ENCODE data around the gene SUPT3H. TPM values are rescaled to one million over a fixed set of nuclear protein-coding genes. Genes with fewer than 3 reads are reported as not detected.
"Not testable (repeated sequence)": the region's sequence is repeated elsewhere in the genome, so short reads cannot be mapped to it uniquely, and the experiment has no call there.

The SUPT3H gene
- polyA plus RNA-seq, 1 donor = 12.0 TPM

- DNase-seq; H3K4me3 ChIP-seq (ENCODE audit: low read length); H3K9me3 ChIP-seq (ENCODE audit: control insufficient read depth, low read depth, low read length); H3K27me3 ChIP-seq (ENCODE audit: control insufficient read depth, insufficient read depth, low read length); H3K4me1 ChIP-seq (ENCODE audit: control insufficient read depth, insufficient read depth, low read length); H3K27ac ChIP-seq (ENCODE audit: low read length); H3K36me3 ChIP-seq (ENCODE audit: control insufficient read depth, insufficient read depth, low read length): not testable (repeated sequence)
These were observed 501.1 kb downstream of the SUPT3H start for GRCh38 chr6:44876638-44877037.

GRCh38 chr6:44869321-44869897 is 508.3 kb downstream of the SUPT3H start:
- H3K9me3 ChIP-seq (ENCODE audit: control insufficient read depth, low read depth, low read length) = peaks cover 3% of the 10 kb centered on the region
- H3K4me3 ChIP-seq (ENCODE audit: low read length) = no peak overlapping the region
- no peaks in the 10 kb centered on the region for H3K36me3 ChIP-seq (ENCODE audit: control insufficient read depth, insufficient read depth, low read length)
- H3K4me1 ChIP-seq (ENCODE audit: control insufficient read depth, insufficient read depth, low read length) = peaks cover 13% of the 10 kb centered on the region
- peak in 1 of 2 donors; percentile 64 for DNase-seq
- no peaks in the 10 kb centered on the region for H3K27me3 ChIP-seq (ENCODE audit: control insufficient read depth, insufficient read depth, low read length)
- 40% methylated on average over 1 of the region's 5 CpGs for WGBS (ENCODE audit: insufficient coverage, low lambda C conversion rate)
- peak overlapping the region; percentile 34 for H3K27ac ChIP-seq (ENCODE audit: low read length)

GRCh38 chr6:44868910-44869309 is 508.8 kb downstream of the SUPT3H start:
- no peak for DNase-seq
- no peak overlapping the region for H3K4me3 ChIP-seq (ENCODE audit: low read length)
- peaks cover 3% of the 10 kb centered on the region for H3K9me3 ChIP-seq (ENCODE audit: control insufficient read depth, low read depth, low read length)
- no peaks in the 10 kb centered on the region for H3K27me3 ChIP-seq (ENCODE audit: control insufficient read depth, insufficient read depth, low read length)
- no peaks in the 10 kb centered on the region for H3K36me3 ChIP-seq (ENCODE audit: control insufficient read depth, insufficient read depth, low read length)
- peaks cover 13% of the 10 kb centered on the region for H3K4me1 ChIP-seq (ENCODE audit: control insufficient read depth, insufficient read depth, low read length)
- peak overlapping the region; percentile 34 for H3K27ac ChIP-seq (ENCODE audit: low read length)

GRCh38 chr6:44868335-44868668 is 509.4 kb downstream of the SUPT3H start:
- Histone ChIP-seq H3K27ac (ENCODE audit: low read length) (no peak overlapping the region), H3K4me3 (ENCODE audit: low read length) (no peak overlapping the region), H3K36me3 (ENCODE audit: control insufficient read depth, insufficient read depth, low read length) (no peaks in the 10 kb centered on the region), H3K9me3 (ENCODE audit: control insufficient read depth, low read depth, low read length) (peaks cover 3% of the 10 kb centered on the region), H3K27me3 (ENCODE audit: control insufficient read depth, insufficient read depth, low read length) (no peaks in the 10 kb centered on the region), H3K4me1 (ENCODE audit: control insufficient read depth, insufficient read depth, low read length) (peaks cover 13% of the 10 kb centered on the region)
- no peak for DNase-seq
- WGBS (ENCODE audit: insufficient coverage, low lambda C conversion rate) = 100% methylated on average over 1 of the region's 2 CpGs

GRCh38 chr6:44867571-44868334 is 510.0 kb downstream of the SUPT3H start:
- Histone ChIP-seq H3K36me3 (ENCODE audit: control insufficient read depth, insufficient read depth, low read length) (no peaks in the 10 kb centered on the region), H3K27me3 (ENCODE audit: control insufficient read depth, insufficient read depth, low read length) (no peaks in the 10 kb centered on the region), H3K9me3 (ENCODE audit: control insufficient read depth, low read depth, low read length) (peaks cover 3% of the 10 kb centered on the region), H3K4me3 (ENCODE audit: low read length) (no peak overlapping the region), H3K4me1 (ENCODE audit: control insufficient read depth, insufficient read depth, low read length) (peaks cover 13% of the 10 kb centered on the region), H3K27ac (ENCODE audit: low read length) (no peak overlapping the region)
- 95% methylated on average over 3 of the region's 7 CpGs for WGBS (ENCODE audit: insufficient coverage, low lambda C conversion rate)
- no peak for DNase-seq

GRCh38 chr6:44865184-44865583 is 512.5 kb downstream of the SUPT3H start:
- H3K4me3 ChIP-seq (ENCODE audit: low read length); H3K27ac ChIP-seq (ENCODE audit: low read length); DNase-seq; H3K9me3 ChIP-seq (ENCODE audit: control insufficient read depth, low read depth, low read length); H3K27me3 ChIP-seq (ENCODE audit: control insufficient read depth, insufficient read depth, low read length); H3K36me3 ChIP-seq (ENCODE audit: control insufficient read depth, insufficient read depth, low read length): not testable (repeated sequence)
- H3K4me1 ChIP-seq (ENCODE audit: control insufficient read depth, insufficient read depth, low read length) = peaks cover 15% of the 10 kb centered on the region
- WGBS (ENCODE audit: insufficient coverage, low lambda C conversion rate) = 80% methylated on average over 1 of the region's 2 CpGs

GRCh38 chr6:44859901-44860410 is 517.8 kb downstream of the SUPT3H start:
- H3K4me1 ChIP-seq (ENCODE audit: control insufficient read depth, insufficient read depth, low read length) = peaks cover 14% of the 10 kb centered on the region
- H3K36me3 ChIP-seq (ENCODE audit: control insufficient read depth, insufficient read depth, low read length) = no peaks in the 10 kb centered on the region
- 20% methylated on average over 1 of the region's 2 CpGs for WGBS (ENCODE audit: insufficient coverage, low lambda C conversion rate)
- H3K9me3 ChIP-seq (ENCODE audit: control insufficient read depth, low read depth, low read length) = no peaks in the 10 kb centered on the region
- H3K4me3 ChIP-seq (ENCODE audit: low read length) = no peak overlapping the region
- no peaks in the 10 kb centered on the region for H3K27me3 ChIP-seq (ENCODE audit: control insufficient read depth, insufficient read depth, low read length)
- no peak overlapping the region for H3K27ac ChIP-seq (ENCODE audit: low read length)
- DNase-seq = no peak

- no peak overlapping the region for H3K4me3 ChIP-seq (ENCODE audit: low read length)
- H3K27me3 ChIP-seq (ENCODE audit: control insufficient read depth, insufficient read depth, low read length) = no peaks in the 10 kb centered on the region
- no peaks in the 10 kb centered on the region for H3K9me3 ChIP-seq (ENCODE audit: control insufficient read depth, low read depth, low read length)
- H3K27ac ChIP-seq (ENCODE audit: low read length) = no peak overlapping the region
- DNase-seq = no peak
- no peaks in the 10 kb centered on the region for H3K36me3 ChIP-seq (ENCODE audit: control insufficient read depth, insufficient read depth, low read length)
- H3K4me1 ChIP-seq (ENCODE audit: control insufficient read depth, insufficient read depth, low read length) = peaks cover 20% of the 10 kb centered on the region
These were observed 518.7 kb downstream of the SUPT3H start for GRCh38 chr6:44858998-44859397.

GRCh38 chr6:44856479-44856878 is 521.3 kb downstream of the SUPT3H start:
- Histone ChIP-seq H3K4me3 (ENCODE audit: low read length) (no peak overlapping the region), H3K4me1 (ENCODE audit: control insufficient read depth, insufficient read depth, low read length) (peaks cover 27% of the 10 kb centered on the region), H3K9me3 (ENCODE audit: control insufficient read depth, low read depth, low read length) (no peaks in the 10 kb centered on the region), H3K36me3 (ENCODE audit: control insufficient read depth, insufficient read depth, low read length) (no peaks in the 10 kb centered on the region), H3K27me3 (ENCODE audit: control insufficient read depth, insufficient read depth, low read length) (no peaks in the 10 kb centered on the region), H3K27ac (ENCODE audit: low read length) (no peak overlapping the region)
- WGBS (ENCODE audit: insufficient coverage, low lambda C conversion rate) = 72% methylated on average over 2 of the region's 3 CpGs
- no peak for DNase-seq

GRCh38 chr6:44855562-44856411 is 521.9 kb downstream of the SUPT3H start:
- Histone ChIP-seq H3K4me1 (ENCODE audit: control insufficient read depth, insufficient read depth, low read length) (peaks cover 27% of the 10 kb centered on the region), H3K9me3 (ENCODE audit: control insufficient read depth, low read depth, low read length) (no peaks in the 10 kb centered on the region), H3K4me3 (ENCODE audit: low read length) (no peak overlapping the region), H3K27ac (ENCODE audit: low read length) (peak overlapping the region; percentile 9), H3K36me3 (ENCODE audit: control insufficient read depth, insufficient read depth, low read length) (no peaks in the 10 kb centered on the region), H3K27me3 (ENCODE audit: control insufficient read depth, insufficient read depth, low read length) (no peaks in the 10 kb centered on the region)
- WGBS (ENCODE audit: insufficient coverage, low lambda C conversion rate) = 100% methylated on average over 2 of the region's 7 CpGs
- DNase-seq = no peak

Data from large intestine (tissue), 3 donors.